A673 (cell line): ENCODE results near the gene GALNT18.

Experiments
- CTCF ChIP-seq: fragments of 300-800, 200-600 bp; sonication (generic); conservative IDR thresholded peaks from 2 replicates; pipeline ENCODE4 v1.5.1; 2017; ENCODE audit warnings: low read depth, mild to moderate bottlenecking, antibody characterized with exemption, low read length, moderate library complexity, mixed read lengths
- EZH2 ChIP-seq: fragments of 200-600 bp; sonication (generic); IDR thresholded peaks from 2 replicates; pipeline ENCODE4 v1.6.1; 2017; ENCODE audit warnings: borderline replicate concordance, low read depth, mild to moderate bottlenecking, mixed read lengths, antibody characterized with exemption, low read length; ENCODE audit not compliant: poor library complexity, severe bottlenecking

GRCh38 chr11:11477695-11478420 is 143.9 kb downstream of the GALNT18 start:
- TF ChIP-seq CTCF (no peak), EZH2 (no peak)
